NCI-H748 (cell line): ENCODE data around the gene GLRX.
A peak's percentile ranks its signal among the peaks of the same experiment; 100 is the strongest.
"Not testable (repeated sequence)": the region's sequence is repeated elsewhere in the genome, so short reads cannot be mapped to it uniquely, and the experiment has no call there.

Experiments used
- DNase-seq: peaks from one replicate; lab custom pipeline; 2025; ENCODE audit not compliant: unreplicated experiment; lab: John Stamatoyannopoulos, UW

The GLRX gene

DNA sequence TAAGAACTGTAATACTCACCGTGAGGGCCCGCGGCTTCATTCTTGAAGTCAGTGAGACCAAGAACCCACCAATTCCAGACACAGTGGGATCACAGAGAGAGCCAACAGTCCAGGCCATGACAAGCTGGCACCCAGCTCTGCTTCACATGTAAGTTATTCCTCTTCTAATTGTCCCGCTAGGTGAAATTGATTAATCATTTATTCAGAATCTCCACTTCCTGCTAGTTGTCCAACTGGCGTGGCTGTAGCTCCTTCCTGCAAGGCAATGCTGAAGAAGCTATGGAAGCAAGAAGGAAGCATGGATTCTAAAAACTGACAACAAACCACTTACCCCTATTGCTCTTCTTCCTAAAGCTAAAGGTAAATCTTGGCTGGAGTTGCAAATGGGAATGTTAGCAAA lies 30.0 kb upstream of the GLRX start:
- DNase-seq = no peak

DNA sequence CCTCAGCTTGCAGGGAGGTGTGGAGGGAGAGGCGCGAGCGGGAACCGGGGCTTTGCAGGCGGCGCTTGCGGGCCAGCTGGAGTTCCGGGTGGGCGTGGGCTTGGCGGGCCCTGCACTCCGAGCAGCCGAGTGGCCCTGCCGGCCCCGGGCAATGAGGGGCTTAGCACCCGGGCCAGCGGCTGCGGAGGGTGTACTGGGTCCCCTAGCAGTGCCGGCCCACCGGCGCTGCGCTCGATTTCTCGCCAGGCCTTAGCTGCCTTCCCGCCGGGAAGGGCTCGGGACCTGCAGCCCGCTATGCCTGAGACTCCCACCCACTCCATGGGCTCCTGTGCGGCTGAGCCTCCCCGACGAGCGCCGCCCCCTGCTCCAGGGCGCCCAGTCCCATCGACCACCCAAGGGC lies 28.6 kb upstream of the GLRX start:
- DNase-seq = not testable (repeated sequence)

DNA sequence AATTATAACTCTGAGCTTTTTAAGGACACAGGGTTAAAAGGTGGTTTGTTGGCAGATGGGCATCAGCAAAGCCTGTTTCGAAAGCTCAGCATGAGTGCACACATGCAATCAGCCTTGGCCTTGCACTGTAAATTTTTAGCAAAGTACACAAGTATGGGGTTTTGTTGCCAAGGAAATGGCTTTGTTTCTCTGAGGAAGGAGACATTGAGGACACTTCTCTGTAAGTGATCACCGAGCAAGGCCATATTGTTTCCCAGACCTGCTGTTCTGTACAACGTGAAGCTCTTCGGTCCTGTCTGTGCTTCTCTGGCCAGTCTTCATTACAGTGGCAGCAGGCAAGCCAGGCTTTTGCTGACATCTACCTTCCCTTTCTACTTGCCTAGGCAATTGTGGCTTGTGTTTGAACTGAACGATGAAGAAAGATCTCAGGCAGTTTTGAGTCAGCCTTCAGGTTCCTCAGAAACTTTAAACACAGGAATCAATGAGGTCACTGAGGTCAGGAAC lies 27.9 kb upstream of the GLRX start:
- DNase-seq = no peak

DNA sequence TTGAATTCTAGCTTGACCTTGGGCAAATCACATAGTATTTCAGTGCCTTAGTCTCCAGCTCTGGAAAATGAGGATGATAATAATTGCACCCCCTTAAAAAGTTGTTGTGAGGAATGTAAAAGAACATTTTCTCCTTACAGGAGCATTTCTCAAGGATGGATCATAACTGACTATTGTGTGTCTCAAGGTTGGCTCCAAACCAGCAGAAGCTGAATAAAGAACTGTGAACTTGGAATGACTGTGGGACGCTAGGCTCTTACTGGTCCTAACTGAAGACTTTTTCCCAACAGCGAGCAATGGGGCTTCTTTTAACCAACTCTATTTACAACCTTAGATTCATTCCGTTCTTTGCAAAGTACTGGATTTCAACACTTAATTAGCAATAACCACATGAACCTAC lies 26.2 kb upstream of the GLRX start:
- no peak for DNase-seq

DNA sequence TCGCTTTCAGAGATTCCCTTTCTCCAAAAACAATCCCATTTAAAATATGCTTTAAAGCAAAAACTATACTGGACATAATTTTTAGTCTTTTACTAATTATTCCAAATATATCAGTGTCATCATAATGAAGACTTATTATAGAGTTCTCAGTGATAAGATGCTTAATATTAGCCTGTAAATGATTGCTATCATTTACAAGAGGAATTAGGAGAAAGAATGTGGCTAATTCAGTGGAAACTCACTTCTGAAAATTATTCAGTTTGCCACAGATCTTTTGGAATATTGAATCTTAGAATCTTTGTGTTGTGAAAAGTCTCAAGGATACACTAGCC lies 24.7 kb upstream of the GLRX start:
- no peak for DNase-seq

DNA sequence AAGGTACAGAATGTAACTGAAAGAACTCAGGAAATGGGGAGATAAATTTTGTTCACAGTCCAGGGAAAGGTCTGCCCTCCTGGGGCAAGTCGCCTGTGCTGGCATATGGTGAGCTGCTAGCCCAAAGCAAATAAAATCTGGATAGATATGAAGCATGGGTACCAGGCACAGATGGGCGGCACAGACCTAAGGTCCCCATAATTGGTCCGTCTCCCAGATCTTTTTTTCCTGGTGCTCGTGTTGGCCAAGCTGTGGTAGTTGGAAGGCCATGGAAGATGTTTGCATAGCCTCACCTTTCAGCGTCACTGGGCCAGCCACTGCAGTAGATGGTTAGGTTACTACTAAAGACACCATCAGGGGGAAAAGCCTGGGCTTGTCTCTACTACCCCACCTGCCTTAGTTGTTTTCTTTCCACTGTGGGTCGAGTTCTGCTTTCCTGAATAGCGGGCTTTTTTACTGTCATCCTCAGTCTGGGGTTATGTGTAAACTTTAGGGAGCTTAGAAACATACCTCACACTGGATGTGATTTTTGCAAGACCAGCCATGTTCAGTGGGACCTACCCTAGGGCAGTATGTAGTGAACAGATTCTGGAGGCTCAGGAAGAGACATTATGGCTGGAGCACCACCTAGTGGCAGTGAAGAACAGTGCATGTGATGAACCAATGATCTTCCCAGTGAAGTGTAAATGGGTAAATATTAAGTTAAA lies 24.2 kb upstream of the GLRX start:
- DNase-seq = peak; percentile 70

DNA sequence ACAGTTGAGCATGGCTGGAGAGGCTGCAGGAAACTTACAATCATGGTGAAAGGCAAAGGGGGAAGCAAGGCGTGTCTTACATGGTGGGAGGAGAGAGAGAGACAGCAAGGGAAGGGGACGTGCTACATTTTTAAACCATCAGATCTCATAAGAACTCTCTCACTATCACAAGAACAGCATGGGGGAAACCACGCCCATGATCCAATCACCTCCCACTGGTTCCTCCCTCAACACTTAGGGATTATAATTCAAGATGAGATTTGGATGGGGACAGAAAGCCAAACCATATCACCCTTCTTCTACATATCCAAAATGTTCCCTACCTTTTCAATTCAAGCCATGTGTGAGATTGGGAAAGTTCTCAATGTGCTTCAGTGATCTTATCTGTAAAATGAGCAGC lies 22.9 kb upstream of the GLRX start:
- DNase-seq = no peak

GRCh38 chr5:95843733-95844223 lies 21.3 kb upstream of the GLRX start:
- DNase-seq = no peak

DNA sequence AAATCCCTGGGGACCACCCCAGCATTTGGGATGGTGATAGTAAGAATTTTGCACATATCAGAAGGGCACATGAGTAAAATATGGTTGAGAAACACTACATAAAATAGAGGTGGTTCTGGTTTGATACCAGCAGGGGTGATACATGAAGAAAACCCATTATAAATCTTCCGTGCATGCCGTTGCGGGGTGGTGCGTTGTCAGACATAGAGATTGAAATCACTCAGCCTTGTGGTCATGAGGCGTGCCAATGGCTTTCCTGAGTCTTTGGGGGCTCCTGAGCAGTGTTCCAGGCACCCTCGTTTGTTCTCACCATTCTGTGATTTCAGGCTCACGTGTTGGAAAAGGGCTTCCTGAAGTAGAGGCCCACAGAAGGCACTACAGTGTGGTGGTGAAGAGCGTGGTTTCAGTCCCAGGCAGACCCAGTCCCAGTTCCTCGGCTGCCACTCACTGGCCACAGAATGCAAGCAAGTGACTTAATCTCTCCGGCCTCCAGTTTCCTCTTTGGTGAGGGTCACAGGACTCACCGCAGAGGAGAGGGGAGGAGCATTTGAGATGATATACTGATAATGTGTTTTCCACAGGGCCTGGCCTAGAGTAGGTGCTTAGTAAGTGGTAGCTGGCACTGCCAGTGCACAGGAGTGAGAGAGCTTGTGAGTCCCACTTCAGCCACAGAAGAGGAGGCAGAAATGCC lies 20.5 kb upstream of the GLRX start:
- no peak for DNase-seq

DNA sequence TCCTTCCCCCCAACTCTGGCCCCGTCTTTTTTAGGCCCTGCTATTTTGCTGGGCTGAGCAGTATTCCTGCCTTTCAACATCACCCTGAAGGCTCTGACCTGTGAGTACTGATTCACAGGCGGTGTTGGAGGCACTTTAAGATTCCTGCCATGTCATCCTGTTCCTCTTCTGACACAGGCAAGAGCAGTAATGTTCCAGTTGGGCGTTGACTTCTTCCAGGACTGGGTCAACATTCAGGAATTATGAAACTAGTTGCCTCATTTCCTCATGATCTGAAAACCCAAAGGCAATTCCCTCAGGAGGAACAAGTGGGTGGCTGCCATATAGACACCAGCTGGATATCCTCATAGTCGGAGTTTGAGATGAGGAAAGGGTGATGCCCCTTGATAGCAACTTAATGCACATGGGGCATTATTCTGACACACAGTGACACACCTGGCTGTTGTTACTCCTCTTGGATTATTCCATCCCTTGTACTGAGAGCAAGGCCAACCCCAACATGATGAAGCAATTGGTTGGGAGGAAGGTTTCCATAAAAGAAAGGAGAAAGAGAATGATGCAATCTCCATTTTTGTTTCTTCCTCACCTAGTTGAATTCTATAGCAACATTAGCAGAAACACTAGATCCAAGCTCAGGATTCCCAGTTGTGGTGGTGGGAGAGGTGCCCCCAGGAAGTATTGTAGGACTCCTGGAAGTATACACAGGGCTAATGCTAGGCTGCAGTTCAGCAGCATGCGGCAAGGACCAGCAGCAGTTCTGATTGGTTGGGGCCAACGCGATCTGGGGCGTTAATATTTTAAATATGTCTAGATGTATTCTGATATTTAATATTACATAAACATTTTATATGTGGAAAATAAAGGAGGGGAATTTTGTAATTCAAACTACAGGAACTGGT lies 19.6 kb upstream of the GLRX start:
- DNase-seq = no peak

GRCh38 chr5:95840956-95841705 lies 18.6 kb upstream of the GLRX start:
- DNase-seq = no peak

GRCh38 chr5:95839658-95840057 lies 17.1 kb upstream of the GLRX start:
- DNase-seq = no peak

DNA sequence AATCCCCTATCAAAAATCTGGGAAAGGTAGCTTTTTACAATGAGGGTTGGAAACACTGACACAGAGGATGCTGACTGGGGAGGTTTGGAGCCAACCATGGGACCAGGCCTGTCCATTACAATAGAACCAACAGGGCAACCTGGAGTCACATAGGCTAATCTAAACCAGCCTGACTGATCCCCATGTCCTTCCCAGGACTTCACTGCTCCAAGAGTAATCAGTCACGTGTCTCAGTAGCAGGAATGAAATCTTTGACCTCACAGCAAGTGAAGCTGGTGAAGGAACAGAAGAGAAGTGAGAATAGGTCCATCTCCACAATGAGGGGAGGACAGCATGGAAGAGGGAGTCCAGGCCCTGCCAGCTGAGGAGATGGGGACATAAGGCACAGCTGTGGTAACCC lies 16.0 kb upstream of the GLRX start:
- no peak for DNase-seq

DNA sequence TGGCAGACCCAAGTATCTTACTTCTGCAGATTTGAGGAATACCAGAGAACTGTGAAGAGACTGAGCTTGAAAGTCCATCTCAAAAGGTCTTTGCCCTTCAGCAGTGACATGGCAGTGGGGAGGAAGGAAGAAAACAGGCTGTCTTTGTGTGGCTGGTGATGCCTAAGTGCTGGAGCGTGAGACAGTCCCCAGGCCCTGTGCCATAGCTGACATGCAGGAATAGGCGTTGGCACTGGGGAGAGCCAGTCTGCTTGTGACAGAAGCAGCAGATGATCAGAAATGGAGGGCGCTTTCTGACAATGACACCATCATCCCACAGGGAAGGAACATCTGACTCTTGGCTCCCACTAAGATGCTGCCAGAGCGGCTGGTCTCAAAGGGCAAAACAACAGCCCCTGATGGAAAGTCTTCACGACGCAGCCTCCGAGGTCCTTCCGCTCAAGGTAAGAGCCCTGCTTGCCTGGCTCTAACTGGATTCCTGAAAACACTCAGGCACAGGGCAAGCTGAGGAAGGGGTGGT lies 15.5 kb upstream of the GLRX start:
- DNase-seq = no peak

DNA sequence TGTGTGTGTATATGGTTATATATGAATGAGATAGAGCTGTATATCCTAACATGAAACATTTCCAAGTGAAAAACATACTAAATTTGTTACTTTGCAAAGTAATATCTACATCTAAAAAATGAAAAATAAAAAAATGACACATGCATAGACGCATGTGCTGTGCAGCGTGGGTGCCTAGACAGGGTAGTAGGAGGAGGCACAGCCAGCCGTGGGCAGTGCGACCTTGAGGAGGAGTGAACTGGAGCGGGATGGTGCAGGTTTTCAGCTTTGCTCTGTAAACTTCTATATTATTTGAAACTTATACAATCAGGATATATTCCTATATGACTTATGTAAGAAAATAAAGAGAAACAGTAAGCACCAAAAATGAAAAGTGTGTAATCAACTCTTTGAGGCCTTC lies 15.0 kb upstream of the GLRX start:
- no peak for DNase-seq

GRCh38 chr5:95836971-95837370 lies 14.4 kb upstream of the GLRX start:
- DNase-seq = not testable (repeated sequence)

GRCh38 chr5:95836544-95836943 lies 14.0 kb upstream of the GLRX start:
- DNase-seq = no peak

GRCh38 chr5:95835682-95836385 lies 13.3 kb upstream of the GLRX start:
- no peak for DNase-seq

DNA sequence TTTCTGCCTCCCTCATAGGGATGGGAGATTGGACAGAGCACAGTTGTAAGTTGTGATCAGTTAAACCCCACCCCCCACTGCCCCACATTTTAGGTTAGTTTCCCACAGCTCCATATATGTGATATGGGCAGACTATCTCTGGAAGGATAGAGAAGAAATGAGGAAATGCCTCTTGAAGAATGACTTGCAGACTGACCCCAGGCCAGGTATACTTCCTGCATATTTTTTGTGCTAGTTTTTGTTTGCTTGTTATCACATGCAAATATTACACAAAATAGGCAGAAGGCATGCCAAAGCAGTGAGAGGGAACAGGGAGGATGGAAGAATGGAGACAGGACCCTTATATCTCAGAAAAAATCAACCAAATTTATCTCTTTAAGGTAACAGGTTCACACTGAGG lies 10.1 kb upstream of the GLRX start:
- DNase-seq = no peak

- DNase-seq = no peak
Measured at GRCh38 chr5:95830226-95830625, 7.7 kb upstream of the GLRX start.
